ENCODE data around the gene ARHGAP25.

The ARHGAP25 gene

DNA sequence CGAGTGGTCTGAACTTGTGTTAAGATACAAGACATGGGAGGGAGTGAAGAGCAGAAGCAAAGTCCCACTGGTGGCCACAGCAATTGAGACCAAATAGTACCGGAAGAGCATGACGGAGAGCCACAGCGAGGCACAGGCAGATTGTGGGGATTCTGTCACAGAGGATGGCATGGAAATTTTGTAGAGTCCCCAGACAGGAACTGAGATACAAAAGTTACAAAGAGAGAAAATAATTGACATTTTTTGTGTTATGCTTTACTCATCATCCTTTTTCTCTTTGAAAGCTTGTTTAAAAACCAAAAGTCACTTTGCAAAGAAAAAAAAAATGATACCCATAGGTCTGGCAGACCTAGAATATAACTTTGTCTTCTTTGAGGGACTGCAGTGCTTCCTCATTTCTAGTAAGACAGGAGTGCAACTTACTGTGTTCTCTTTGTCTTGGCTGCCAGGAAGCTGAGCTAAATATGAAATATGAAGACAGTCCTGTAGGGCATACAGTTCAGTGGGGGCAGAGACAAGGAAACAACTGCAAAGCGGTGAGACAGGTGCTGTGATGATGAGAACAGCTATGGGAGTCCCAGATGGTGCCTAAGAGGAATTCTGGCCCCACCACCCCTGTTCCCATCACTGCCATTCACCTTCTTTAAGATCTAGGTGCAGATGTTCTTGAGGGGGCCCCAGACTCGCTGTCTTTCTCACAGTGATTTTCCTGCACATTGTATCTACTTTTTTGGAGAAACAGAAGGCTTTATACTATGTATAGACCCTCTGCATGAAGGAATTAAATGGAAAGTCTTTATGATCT lies 5.2 kb downstream of the ARHGAP25 start:
- no peak for TF ChIP-seq CTCF (IDR thresholded peaks at IDR 0.05; ENCODE audit: borderline replicate concordance, control extremely low read depth, extremely low read depth, insufficient read depth, missing control alignments)
- in situ Hi-C loops (cut with MboI; ENCODE audit: low sequenced_read_pairs, unreplicated experiment): loop anchor here (25.0 kb wide), 1 partner anchor 173 kb away; no protein-coding TSS in a partner anchor

GRCh38 chr2:68740400-68740914 lies 5.8 kb downstream of the ARHGAP25 start:
- no peak for TF ChIP-seq CTCF (IDR thresholded peaks at IDR 0.05; ENCODE audit: borderline replicate concordance, control extremely low read depth, extremely low read depth, insufficient read depth, missing control alignments)
- DNase-seq (ENCODE audit: low spot score): no peak
- in situ Hi-C loops (cut with MboI; ENCODE audit: low sequenced_read_pairs, unreplicated experiment): loop anchor here (25.0 kb wide), 1 partner anchor 172 kb away; no protein-coding TSS in a partner anchor

More for the DNA sequence above, 5.2 kb downstream of the ARHGAP25 start:
- DNase-seq (ENCODE audit: low spot score): no peak

- in situ Hi-C loops (cut with MboI; ENCODE audit: low sequenced_read_pairs, unreplicated experiment): loop anchor here (25.0 kb wide), 1 partner anchor 171 kb away; no protein-coding TSS in a partner anchor
- DNase-seq (ENCODE audit: low spot score): no peak
- TF ChIP-seq CTCF (IDR thresholded peaks at IDR 0.05; ENCODE audit: borderline replicate concordance, control extremely low read depth, extremely low read depth, insufficient read depth, missing control alignments): no peak
Observed at GRCh38 chr2:68741238-68741637, 6.6 kb downstream of the ARHGAP25 start.

GRCh38 chr2:68741805-68742306 lies 7.2 kb downstream of the ARHGAP25 start:
- TF ChIP-seq CTCF (IDR thresholded peaks at IDR 0.05; ENCODE audit: borderline replicate concordance, control extremely low read depth, extremely low read depth, insufficient read depth, missing control alignments): no peak
- in situ Hi-C loops (cut with MboI; ENCODE audit: low sequenced_read_pairs, unreplicated experiment): loop anchor here (25.0 kb wide), 1 partner anchor 170 kb away; no protein-coding TSS in a partner anchor
- no peak for DNase-seq (ENCODE audit: low spot score)

- in situ Hi-C loops (cut with MboI; ENCODE audit: low sequenced_read_pairs, unreplicated experiment): loop anchor here (25.0 kb wide), 1 partner anchor 169 kb away; no protein-coding TSS in a partner anchor
- no peak for DNase-seq (ENCODE audit: low spot score)
- no peak for TF ChIP-seq CTCF (IDR thresholded peaks at IDR 0.05; ENCODE audit: borderline replicate concordance, control extremely low read depth, extremely low read depth, insufficient read depth, missing control alignments)
Observed at GRCh38 chr2:68742626-68743415, 8.2 kb downstream of the ARHGAP25 start.

DNA sequence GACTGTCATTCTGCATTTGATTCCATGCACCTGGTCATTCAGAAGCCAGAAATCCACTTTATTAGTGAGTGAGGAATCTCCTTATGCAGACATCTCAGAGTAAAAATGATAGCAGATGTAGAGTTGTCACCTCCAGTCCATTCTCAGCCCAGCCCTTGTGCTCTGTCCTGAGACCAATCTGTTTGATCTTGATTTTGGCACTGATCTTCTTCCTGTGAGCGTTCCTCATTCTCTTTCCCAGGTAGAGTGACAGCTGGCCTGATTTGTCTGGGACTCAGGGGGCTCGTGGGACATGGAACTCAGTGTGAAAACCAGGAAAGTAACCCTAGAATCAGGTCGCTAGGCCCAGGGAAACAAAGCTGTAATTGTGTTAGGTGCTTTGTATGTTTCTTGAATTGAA lies 8.9 kb downstream of the ARHGAP25 start:
- in situ Hi-C loops (cut with MboI; ENCODE audit: low sequenced_read_pairs, unreplicated experiment): loop anchor here (25.0 kb wide), 1 partner anchor 169 kb away; no protein-coding TSS in a partner anchor
- TF ChIP-seq CTCF (IDR thresholded peaks at IDR 0.05; ENCODE audit: borderline replicate concordance, control extremely low read depth, extremely low read depth, insufficient read depth, missing control alignments): no peak
- no peak for DNase-seq (ENCODE audit: low spot score)

All from GM13976 (cell line).